ENCODE data around the gene FBXL19. TPM values are rescaled to one million over a fixed set of nuclear protein-coding genes. Genes with fewer than 3 reads are reported as not detected.

FBXL19 gene
- total and polyA plus RNA-seq, 2 donors (not counting 1 experiment from before 2014, with no cell fraction given) = 9.0 to 25.0 TPM

DNA sequence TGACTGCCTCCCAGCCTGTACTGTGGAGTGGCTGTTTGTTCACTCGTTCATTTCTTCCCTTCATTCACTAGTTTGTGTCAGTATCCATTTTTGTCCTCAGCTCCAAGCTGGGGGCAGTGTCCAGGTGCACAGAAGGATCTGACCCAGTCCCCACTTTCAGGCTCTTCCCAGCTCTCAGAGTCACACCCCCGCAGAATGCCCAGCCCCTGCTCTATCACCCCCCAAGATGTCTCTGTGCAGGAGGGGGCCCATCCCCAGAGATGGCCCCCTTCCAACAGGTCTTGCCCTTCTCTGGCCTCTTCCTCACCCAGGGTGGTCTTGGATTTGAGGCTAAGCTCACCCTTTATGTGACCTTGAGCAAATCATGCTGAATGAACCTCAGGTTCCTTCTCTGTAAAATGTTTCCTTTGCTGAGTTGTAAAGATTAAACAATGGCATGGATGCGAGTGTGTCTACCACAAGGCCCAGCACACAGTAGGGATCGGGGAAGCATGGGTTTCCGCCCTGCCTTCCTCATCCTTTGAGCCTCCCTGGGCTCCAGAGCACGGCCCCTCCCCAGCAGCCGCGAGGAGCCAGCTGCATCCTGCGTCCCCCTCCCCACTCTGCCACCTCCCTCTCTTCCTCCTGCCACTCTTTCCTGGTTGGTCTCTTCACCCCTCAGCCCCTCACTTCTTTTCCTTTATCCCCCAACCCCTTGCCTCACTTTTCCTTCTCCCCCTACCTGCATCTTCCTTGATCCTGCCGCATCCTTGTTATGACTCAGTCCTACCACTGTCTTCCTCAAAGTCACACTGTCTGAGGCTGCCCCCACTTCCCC lies 2.8 kb downstream of the FBXL19 start:
- H3K4me2 ChIP-seq (replicated peaks; ENCODE audit: low read depth, low read length, poor library complexity, severe bottlenecking) = no peak overlapping the region
- Mint-ChIP-seq H3K4me3 (peak overlapping the region; percentile 47), H3K9me3 (ENCODE audit: insufficient read depth) (no peaks in the 10 kb centered on the region), H3K4me1 (peaks cover 19% of the 10 kb centered on the region), H3K27ac (peak overlapping the region; percentile 83), H3K27me3 (no peaks in the 10 kb centered on the region)
- WGBS (ENCODE audit: insufficient coverage) = 67% methylated on average over 7 of the region's 10 CpGs
- CTCF ChIA-PET = interaction anchor here (1.4 to 5.0 kb wide), 3 partner anchors 16 to 82 kb away, joined by 3 to 23 read pairs (median 4); no protein-coding TSS in a partner anchor
- no peaks in the 10 kb centered on the region for H3K27me3 ChIP-seq (replicated peaks in 1 of 4; ENCODE audit: control extremely low read depth in 1 of 4, control insufficient read depth in 3 of 4, insufficient read depth in 4 of 4, low read length in 3 of 4)
- DNase-seq (no peak), ATAC-seq (ENCODE audit: low read depth) (no peak)
- no peaks in the 10 kb centered on the region for H3K9me3 ChIP-seq (ENCODE audit: control extremely low read depth in 1 of 3, control insufficient read depth in 2 of 3, insufficient read depth in 1 of 3, low read length in 2 of 3)
- no peak overlapping the region for H2AFZ ChIP-seq (ENCODE audit: insufficient read depth, low read depth, low read length, poor library complexity, severe bottlenecking)
- TF ChIP-seq, protein P1, sequence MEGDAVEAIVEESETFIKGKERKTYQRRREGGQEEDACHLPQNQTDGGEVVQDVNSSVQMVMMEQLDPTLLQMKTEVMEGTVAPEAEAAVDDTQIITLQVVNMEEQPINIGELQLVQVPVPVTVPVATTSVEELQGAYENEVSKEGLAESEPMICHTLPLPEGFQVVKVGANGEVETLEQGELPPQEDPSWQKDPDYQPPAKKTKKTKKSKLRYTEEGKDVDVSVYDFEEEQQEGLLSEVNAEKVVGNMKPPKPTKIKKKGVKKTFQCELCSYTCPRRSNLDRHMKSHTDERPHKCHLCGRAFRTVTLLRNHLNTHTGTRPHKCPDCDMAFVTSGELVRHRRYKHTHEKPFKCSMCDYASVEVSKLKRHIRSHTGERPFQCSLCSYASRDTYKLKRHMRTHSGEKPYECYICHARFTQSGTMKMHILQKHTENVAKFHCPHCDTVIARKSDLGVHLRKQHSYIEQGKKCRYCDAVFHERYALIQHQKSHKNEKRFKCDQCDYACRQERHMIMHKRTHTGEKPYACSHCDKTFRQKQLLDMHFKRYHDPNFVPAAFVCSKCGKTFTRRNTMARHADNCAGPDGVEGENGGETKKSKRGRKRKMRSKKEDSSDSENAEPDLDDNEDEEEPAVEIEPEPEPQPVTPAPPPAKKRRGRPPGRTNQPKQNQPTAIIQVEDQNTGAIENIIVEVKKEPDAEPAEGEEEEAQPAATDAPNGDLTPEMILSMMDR (IDR thresholded peaks at IDR 0.05) = no peak
- TF ChIP-seq EZH2 (IDR thresholded peaks at IDR 0.05; ENCODE audit: borderline replicate concordance, insufficient read depth, low read depth, low read length, poor library complexity, severe bottlenecking) = no peak
- no peaks in the 10 kb centered on the region for H4K20me1 ChIP-seq (ENCODE audit: control insufficient read depth, insufficient read depth, low read length, poor library complexity, severe bottlenecking)
- H3K4me3 ChIP-seq (ENCODE audit: control extremely low read depth in 1 of 5, extremely low read depth in 1 of 5, insufficient read depth in 1 of 5, low read depth in 2 of 5, low read length in 4 of 5) = no peak overlapping the region
- intact Hi-C loops (cut with micrococcal nuclease) = no loop called here
- H3K36me3 ChIP-seq (replicated peaks in 1 of 2; ENCODE audit: control extremely low read depth in 1 of 2, control insufficient read depth in 1 of 2, extremely low read depth in 1 of 2, insufficient read depth in 2 of 2, low read length in 1 of 2) = peaks cover 0 to 8% of the 10 kb centered on the region in 2 experiments
- POLR2A ChIA-PET = interaction anchor here (0.6 kb wide), 1 partner anchor 232 kb away, joined by 4 read pairs; no protein-coding TSS in a partner anchor
- H3K27ac ChIP-seq (ENCODE audit: low read length in 2 of 2) = no peak overlapping the region
- peaks cover 0 to 20% of the 10 kb centered on the region in 2 donors for H3K4me1 ChIP-seq (ENCODE audit: control insufficient read depth in 2 of 2, insufficient read depth in 2 of 2, low read length in 2 of 2)
- H3K79me2 ChIP-seq (ENCODE audit: control insufficient read depth, insufficient read depth, low read length) = no peaks in the 10 kb centered on the region
- H3K9ac ChIP-seq (ENCODE audit: low read length) = no peak overlapping the region

Measured in B cell (primary cell).